ENCODE results near the gene ANKRD33.

ANKRD33 gene

DNA sequence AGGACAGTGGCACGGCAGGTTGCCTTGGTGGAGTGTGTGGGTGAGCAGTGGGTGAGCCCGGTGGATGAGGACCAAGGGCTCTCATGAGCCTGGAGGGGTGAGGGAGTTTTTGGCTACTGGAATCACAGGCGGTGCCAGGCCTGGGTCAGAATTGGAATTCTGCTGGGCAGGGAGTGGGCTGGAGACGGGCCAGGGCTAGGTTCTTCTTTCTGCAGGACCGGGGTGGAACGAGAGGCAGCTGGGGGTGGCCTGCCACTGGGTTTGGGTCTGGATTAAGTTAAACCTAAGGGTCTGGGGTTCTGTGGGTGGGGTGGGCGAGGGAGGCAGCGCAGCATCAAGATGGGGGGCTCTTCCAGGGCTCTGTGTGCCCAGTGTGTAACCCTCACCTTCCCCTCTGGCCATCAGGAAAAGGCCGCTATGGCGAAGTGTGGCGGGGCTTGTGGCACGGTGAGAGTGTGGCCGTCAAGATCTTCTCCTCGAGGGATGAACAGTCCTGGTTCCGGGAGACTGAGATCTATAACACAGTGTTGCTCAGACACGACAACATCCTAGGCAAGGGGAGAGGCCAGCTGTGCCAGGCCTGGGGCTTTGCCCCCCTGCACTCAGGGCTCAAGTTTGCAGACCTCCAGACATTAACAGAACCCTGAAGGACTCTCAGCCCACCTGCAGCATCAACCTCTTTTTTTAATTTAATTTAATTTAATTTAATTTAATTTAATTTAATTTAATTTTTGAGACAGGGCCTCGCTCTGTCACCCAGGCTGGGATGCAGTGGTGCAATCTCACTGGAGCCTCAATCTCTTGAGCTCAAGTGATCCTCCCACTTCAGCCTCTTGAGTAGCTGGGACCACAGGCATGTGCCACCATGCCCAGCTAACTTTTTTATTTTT lies 26.4 kb downstream of the ANKRD33 start:
- no peaks in the 10 kb centered on the region for H3K27me3 Mint-ChIP-seq
- no peak overlapping the region for H3K4me3 Mint-ChIP-seq
- H3K4me1 Mint-ChIP-seq = no peaks in the 10 kb centered on the region
- H3K9me3 Mint-ChIP-seq = no peaks in the 10 kb centered on the region
- no peaks in the 10 kb centered on the region for H3K36me3 Mint-ChIP-seq
- no peak overlapping the region for H3K27ac Mint-ChIP-seq

DNA sequence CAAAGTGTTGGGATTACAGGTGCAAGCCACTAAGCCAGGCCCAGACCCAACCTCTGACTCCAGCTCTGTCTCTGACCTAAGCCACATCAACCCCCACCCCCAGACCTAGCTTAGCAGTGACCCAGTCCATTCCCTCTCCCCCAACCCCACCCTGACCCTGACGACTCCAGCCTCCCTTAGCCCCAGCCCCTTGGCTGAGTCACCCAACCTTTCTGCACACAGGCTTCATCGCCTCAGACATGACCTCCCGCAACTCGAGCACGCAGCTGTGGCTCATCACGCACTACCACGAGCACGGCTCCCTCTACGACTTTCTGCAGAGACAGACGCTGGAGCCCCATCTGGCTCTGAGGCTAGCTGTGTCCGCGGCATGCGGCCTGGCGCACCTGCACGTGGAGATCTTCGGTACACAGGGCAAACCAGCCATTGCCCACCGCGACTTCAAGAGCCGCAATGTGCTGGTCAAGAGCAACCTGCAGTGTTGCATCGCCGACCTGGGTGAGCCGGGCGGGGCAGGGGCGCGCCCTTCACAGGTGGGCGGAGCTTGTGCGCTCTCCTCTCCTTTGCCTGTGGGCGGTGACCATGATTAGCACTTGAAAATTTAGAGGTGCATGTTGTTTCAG lies 27.2 kb downstream of the ANKRD33 start:
- Mint-ChIP-seq H3K36me3 (no peaks in the 10 kb centered on the region), H3K9me3 (no peaks in the 10 kb centered on the region), H3K4me3 (no peak overlapping the region), H3K4me1 (no peaks in the 10 kb centered on the region), H3K27ac (no peak overlapping the region), H3K27me3 (no peaks in the 10 kb centered on the region)

DNA sequence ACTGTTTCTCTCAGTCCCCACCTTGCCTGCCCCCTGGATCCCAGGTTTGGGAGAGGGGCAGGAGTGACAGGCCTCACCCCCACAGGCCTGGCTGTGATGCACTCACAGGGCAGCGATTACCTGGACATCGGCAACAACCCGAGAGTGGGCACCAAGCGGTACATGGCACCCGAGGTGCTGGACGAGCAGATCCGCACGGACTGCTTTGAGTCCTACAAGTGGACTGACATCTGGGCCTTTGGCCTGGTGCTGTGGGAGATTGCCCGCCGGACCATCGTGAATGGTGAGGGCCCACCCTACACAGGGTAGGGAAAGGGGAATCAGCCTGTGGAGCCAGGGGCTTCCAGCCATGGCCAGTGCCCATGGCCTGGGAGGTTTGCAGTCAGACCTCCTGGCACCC lies 28.0 kb downstream of the ANKRD33 start:
- no peaks in the 10 kb centered on the region for H3K36me3 Mint-ChIP-seq
- no peaks in the 10 kb centered on the region for H3K4me1 Mint-ChIP-seq
- no peaks in the 10 kb centered on the region for H3K9me3 Mint-ChIP-seq
- H3K27ac Mint-ChIP-seq = no peak overlapping the region
- no peaks in the 10 kb centered on the region for H3K27me3 Mint-ChIP-seq
- no peak overlapping the region for H3K4me3 Mint-ChIP-seq

DNA sequence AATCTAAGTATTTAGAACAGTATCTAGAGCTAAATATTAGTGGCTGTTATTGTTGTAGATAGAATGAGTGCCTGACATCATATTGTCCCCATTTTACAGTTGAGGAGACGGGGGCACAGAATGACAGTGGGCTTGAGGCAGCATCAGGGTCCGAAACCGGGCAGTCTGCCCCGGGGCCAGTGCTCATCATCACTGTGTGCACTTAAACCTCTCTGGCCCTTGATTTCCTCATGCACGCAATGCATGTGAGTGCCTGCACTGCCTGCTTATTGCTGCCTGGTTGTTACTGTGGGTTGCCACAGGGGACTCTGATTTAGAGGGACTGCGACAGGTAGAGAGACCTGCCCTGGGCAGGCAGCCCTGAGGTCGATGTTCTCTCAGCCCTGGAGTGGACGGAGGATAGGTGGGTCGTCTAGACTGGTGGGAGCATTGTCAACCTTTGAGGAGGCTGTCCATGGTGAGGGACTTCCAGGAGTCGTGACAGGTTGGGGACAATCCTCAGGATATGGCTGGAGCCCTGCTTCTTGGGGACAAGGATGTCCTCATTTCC lies 29.2 kb downstream of the ANKRD33 start:
- H3K4me1 Mint-ChIP-seq = no peaks in the 10 kb centered on the region
- H3K27ac Mint-ChIP-seq = no peak overlapping the region
- no peak overlapping the region for H3K4me3 Mint-ChIP-seq
- no peaks in the 10 kb centered on the region for H3K27me3 Mint-ChIP-seq
- no peaks in the 10 kb centered on the region for H3K36me3 Mint-ChIP-seq
- no peaks in the 10 kb centered on the region for H3K9me3 Mint-ChIP-seq

DNA sequence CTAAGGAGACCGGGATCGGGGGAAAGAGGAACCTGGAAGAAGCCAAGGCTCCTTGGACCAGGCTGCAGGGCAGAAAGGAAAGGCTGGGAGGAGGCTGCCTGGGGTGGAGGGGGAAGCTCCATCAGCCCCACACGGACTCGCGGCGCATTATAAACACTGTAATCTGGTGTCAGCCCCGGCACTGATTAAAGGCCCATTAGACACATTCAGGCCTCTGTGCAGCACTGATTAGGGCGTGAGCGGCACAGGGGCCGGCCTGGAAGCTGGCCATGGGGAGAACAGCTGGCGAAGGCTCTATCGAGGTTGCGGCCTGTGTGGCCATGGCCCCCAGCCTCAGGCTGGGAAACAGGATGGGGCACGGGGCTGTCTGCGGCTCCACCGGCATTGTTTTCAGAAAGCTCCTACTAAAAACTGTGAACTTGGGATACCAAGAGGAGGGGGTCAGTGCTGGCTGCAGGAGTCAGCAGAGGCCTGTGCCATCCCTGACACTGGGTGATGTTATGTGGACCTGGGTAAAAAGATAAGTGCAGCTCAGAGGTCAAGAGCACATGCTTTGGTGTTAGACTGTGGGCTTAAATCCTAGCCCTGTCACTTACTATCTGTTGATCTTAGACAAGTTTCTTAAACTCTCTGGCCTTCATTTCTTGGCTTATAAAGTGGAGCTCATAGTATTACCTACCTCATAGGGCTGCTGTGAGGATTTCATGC lies 30.0 kb downstream of the ANKRD33 start:
- Mint-ChIP-seq H3K36me3 (no peaks in the 10 kb centered on the region), H3K27me3 (no peaks in the 10 kb centered on the region), H3K9me3 (no peaks in the 10 kb centered on the region), H3K4me3 (no peak overlapping the region), H3K27ac (no peak overlapping the region), H3K4me1 (peaks cover 2% of the 10 kb centered on the region)

DNA sequence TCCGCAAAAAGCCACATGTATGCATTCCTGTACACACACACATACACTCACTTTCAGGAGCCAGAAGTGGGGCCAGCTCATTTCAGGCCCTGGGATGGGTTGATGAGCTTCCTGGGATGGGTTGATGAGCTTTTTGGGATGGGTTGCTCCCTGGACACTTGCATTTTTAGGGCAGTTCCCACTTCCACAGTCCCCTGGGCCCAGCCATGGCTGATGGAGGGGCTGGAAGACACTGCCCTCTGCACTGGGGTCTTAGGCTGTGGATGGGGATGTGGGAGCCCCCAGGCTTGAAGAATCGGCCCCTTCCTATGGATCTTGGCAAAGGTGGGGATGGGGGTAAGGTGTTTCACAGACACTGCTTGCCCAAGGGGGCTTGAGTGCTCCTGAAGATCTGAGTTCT lies 32.1 kb downstream of the ANKRD33 start:
- Mint-ChIP-seq H3K36me3 (no peaks in the 10 kb centered on the region), H3K4me3 (no peak overlapping the region), H3K27me3 (peaks cover 1% of the 10 kb centered on the region), H3K4me1 (peaks cover 9% of the 10 kb centered on the region), H3K27ac (no peak overlapping the region), H3K9me3 (no peaks in the 10 kb centered on the region)

DNA sequence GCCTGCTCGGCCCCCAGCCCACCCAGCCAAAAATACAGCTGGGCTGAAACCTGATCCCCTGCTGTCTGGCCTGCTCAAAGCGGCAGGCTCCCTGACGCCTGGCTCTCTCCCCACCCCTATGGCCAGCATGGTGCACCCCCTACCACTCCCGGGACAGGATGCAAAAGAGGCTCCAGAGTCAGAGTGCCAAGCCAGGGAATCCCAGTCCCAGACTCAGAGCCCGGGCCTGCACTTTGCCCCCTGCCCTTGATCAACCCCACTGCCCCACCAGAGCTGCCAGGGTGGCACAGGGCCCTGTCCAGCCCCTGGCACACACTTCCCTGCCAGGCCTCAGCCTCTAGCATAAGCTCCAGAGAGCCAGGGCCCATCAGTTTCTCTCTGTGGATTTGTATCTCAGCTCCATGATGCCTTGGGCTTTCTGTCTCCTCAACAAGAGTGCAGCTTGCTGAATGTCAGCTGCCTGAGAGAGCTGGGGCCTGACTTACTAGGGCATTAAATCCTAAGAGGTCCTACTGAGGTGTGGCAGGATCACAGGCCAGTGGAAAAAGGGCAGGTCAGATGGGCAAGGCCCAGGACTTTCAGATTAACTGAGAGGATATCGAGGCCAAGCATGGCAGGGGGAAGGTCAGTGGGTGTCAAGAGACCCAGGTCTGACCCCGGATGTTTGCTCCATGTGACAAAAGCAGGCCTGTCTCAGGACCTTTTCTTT lies 33.3 kb downstream of the ANKRD33 start:
- Mint-ChIP-seq H3K4me3 (no peak overlapping the region), H3K27me3 (peaks cover 1% of the 10 kb centered on the region), H3K4me1 (peaks cover 12% of the 10 kb centered on the region), H3K9me3 (no peaks in the 10 kb centered on the region), H3K27ac (no peak overlapping the region), H3K36me3 (no peaks in the 10 kb centered on the region)

DNA sequence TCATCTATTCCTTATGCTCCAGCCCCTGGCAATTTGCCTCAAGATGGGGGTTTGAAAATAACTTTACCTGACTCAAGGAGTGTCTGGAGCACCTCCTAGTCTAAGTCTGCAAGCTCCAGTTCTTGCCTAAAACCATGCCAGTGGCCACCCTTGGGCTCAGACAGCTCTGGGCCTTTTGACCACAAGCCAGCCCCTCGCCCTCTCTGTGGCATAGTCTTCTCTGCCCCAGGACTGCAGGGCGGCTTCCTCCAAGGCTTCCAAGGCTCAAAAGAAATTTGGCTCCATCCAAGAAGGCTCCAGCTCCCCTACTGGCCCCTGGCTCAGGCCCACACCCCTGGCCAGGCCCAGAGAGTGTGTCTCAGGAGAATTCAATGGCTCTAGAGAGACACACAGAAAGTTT lies 34.2 kb downstream of the ANKRD33 start:
- H3K27ac Mint-ChIP-seq = no peak overlapping the region
- H3K27me3 Mint-ChIP-seq = peaks cover 1% of the 10 kb centered on the region
- H3K4me1 Mint-ChIP-seq = peaks cover 12% of the 10 kb centered on the region
- H3K36me3 Mint-ChIP-seq = no peaks in the 10 kb centered on the region
- H3K9me3 Mint-ChIP-seq = no peaks in the 10 kb centered on the region
- no peak overlapping the region for H3K4me3 Mint-ChIP-seq

DNA sequence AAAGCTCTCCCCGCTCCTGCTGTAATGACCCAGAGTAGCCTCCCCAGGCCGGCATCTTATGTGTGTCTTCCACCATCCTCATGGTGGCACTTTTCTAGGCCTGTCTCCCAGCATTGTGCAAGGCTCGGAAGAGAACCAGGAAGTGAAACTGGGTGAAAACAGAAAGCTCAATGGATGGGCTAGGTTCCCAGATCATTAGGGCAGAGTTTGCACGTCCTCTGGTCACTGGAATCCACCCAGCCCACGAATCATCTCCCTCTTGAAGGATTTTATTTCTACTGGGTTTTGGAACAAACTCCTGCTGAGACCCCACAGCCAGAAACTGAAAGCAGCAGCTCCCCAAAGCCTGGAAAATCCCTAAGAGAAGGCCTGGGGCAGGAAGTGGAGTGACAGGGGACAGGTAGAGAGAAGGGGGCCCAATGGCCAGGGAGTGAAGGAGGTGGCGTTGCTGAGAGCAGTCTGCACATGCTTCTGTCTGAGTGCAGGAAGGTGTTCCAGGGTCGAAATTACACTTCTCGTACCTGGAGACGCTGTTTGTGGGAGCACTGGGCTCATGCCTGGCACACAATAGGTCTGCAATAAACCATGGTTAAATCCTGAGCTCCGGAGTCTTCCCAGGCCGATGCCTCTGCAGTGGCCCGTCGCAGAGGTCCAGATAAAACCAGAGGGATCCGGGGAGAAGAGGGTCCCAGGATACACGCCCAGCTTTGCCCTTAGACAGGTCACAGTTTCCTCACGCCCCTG lies 35.0 kb downstream of the ANKRD33 start:
- H3K9me3 Mint-ChIP-seq = no peaks in the 10 kb centered on the region
- no peaks in the 10 kb centered on the region for H3K36me3 Mint-ChIP-seq
- no peak overlapping the region for H3K4me3 Mint-ChIP-seq
- peaks cover 1% of the 10 kb centered on the region for H3K27me3 Mint-ChIP-seq
- H3K4me1 Mint-ChIP-seq = peaks cover 12% of the 10 kb centered on the region
- no peak overlapping the region for H3K27ac Mint-ChIP-seq

DNA sequence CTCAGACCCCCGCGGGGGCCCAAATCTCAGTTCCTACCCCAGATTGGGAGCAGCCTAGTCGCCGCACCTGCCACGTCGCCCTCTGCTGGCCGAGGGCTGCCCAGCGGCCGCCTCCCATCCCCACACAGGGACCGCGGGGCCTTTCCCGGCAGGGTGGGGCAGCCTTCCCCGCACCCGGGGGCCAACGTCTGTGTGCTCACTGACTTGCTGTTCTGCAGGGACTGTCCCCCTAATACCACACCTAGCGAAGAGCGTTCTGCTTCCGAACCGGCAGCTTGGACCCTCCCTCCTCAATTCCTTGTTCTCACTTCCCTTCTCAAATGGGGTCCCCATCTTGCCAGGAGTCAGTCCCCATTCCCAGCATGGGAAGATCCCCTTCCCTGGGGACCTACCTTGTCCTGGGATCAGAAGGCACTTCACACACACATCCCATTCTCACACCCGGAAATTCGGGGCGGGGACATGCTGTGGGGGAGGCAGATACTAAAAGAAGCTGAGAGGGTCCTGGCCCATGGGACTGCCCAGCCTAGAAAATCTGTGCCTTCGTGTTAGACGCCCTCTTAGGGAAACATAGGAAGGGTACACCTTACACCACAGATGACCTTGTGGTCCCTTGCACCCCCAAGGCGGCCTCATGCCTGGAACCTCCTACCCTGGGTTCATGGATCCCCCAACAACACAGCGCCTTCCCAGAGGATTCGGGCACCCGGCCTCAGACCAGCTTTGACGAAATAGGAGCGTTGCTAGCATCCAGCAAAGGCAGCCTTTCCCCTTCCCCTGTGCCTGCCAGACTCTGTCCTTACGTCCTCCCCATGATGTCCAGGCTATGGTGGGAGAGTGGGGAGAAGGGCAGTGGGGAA lies 35.8 kb downstream of the ANKRD33 start:
- Mint-ChIP-seq H3K4me1 (peaks cover 12% of the 10 kb centered on the region), H3K36me3 (no peaks in the 10 kb centered on the region), H3K27me3 (peaks cover 1% of the 10 kb centered on the region), H3K27ac (peak overlapping the region; percentile 30), H3K9me3 (no peaks in the 10 kb centered on the region), H3K4me3 (no peak overlapping the region)

DNA sequence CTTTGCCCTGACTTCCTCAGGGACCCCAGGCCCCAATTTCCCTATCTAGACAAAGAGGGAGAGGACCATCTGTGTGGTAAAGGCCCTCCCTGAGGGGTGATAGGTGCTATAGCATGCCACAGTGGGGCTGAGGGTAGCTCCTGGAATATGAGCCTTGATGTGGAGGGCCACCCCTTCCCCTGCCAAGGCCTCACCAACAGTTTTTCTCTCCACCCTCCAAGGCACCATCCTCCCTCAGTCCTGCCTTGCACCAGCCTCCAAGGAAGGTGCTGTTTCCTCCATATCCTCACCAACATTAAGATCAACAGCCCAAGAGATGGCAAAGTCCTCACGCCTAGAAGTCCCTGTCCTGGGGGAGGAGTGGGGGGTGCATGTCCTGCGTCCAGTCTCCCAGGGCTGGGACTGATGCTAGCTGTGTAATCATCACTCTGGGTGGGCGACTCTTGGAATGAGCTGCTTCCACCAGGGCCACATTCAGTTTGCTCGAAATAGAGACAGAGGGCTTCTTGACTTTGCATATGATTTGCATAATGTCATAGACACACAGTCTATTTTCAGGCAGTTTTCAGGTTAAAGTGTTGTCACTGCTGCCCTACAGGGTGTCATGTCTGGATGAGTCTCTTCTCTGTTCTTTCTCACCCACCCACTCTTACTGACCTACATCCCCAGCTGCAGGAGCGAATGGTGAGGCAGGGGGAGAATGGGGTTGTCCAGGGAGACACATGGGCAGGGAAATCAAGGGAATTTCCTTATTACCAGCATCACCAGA lies 36.8 kb downstream of the ANKRD33 start:
- Mint-ChIP-seq H3K9me3 (no peaks in the 10 kb centered on the region), H3K27me3 (peaks cover 1% of the 10 kb centered on the region), H3K4me3 (no peak overlapping the region), H3K4me1 (peaks cover 12% of the 10 kb centered on the region), H3K36me3 (no peaks in the 10 kb centered on the region), H3K27ac (no peak overlapping the region)

DNA sequence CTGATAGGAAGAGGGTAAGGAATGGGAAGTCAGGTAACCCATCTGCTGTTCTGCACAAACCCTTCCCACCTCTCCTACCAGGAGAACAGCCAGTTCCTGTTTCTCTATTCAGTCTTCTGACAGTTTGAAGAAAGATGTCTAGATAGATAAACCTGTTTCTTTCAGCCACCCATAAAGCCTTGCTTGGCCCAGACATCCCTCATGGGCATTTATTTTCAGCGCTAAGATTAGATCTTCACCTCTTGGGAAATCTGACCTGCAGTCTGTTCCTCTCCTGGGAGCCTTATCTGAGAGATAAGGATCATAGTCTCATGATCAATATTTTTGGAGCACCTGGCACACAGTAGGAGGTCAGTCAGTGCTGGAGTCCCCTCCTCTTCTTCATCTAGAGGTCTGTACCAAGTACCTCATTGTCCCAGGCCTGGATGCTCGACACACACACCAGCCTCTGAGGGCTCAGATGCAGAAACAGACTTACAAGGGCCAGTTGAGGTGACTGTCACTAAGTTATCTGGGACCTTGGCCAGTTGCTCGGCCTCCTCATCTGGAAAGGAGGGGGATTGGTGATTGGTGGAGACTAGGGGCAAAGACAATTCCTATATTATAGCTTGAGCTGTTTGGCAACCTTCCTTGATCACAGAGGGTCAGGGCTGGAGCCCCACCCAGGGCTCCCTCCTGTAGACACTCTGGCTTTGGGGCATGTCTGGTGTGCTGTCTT lies 37.6 kb downstream of the ANKRD33 start:
- Mint-ChIP-seq H3K27me3 (peaks cover 1% of the 10 kb centered on the region), H3K36me3 (no peaks in the 10 kb centered on the region), H3K4me1 (peaks cover 12% of the 10 kb centered on the region), H3K9me3 (no peaks in the 10 kb centered on the region), H3K4me3 (no peak overlapping the region), H3K27ac (no peak overlapping the region)

DNA sequence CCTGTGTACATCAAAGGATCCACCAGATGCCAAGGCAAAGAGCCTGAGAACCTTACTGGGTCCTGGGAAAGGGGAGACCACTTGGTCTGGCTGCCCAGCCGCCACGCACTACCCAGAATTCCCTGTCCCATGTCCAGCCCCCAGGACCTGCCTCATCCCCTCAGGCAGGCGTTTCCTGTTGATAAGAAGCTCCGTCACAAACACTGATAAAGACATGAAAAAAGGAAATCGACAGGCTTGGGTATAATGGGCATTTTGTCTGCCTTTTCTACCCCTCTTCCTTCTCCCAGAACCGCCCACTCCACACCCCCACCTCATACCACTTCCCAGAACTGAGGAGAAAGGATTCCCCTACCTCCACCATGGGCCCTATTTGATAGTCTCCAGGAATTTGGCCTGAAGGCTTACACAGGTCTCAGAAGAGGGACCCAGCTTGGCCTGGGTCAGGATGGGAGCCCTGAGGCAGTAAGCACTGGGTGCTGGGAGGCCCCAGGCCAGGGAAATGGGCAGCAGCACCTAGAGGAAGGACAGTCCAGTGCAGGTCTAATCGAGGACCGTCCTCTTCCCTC lies 38.2 kb downstream of the ANKRD33 start:
- Mint-ChIP-seq H3K4me1 (peaks cover 12% of the 10 kb centered on the region), H3K27ac (no peak overlapping the region), H3K36me3 (no peaks in the 10 kb centered on the region), H3K9me3 (no peaks in the 10 kb centered on the region), H3K27me3 (peaks cover 1% of the 10 kb centered on the region), H3K4me3 (no peak overlapping the region)
